Liver (tissue), 9 donors: ENCODE data around the gene FLII. TPM values are rescaled to one million over a fixed set of nuclear protein-coding genes. Genes with fewer than 3 reads are reported as not detected.

Source experiments
- DNase-seq: peaks from one replicate; pipeline ENCODE4 v3.0.0-alpha.2; 2017; ENCODE audit warnings: low spot score
- H3K27ac ChIP-seq, 2 donors: one replicate each; pipeline ENCODE4 v1.7.0; 2013; ENCODE audit warnings: inconsistent platforms in 2 of 2, low read length in 2 of 2, control low read depth in 1 of 2, low read depth in 1 of 2, mild to moderate bottlenecking in 1 of 2
- H3K27me3 ChIP-seq, 4 donors: one replicate each; pipeline versions ENCODE4 v1.6.1 to v1.7.0; 2013; ENCODE audit warnings: low read length in 3 of 4, inconsistent platforms in 1 of 4, mild to moderate bottlenecking in 1 of 4, moderate library complexity in 1 of 4; ENCODE audit not compliant: control insufficient read depth in 4 of 4, insufficient read depth in 4 of 4
- H3K36me3 ChIP-seq, 4 donors: one replicate each; pipeline versions ENCODE4 v1.6.1 to v1.7.0; 2013; ENCODE audit warnings: low read length in 3 of 4, mild to moderate bottlenecking in 3 of 4, low read depth in 1 of 4, moderate library complexity in 1 of 4; ENCODE audit not compliant: control insufficient read depth in 4 of 4, insufficient read depth in 3 of 4
- H3K4me1 ChIP-seq, 4 donors: one replicate each; pipeline versions ENCODE4 v1.6.1 to v1.7.0; 2013; ENCODE audit warnings: low read length in 3 of 4, mild to moderate bottlenecking in 3 of 4, moderate library complexity in 1 of 4; ENCODE audit not compliant: control insufficient read depth in 4 of 4, insufficient read depth in 4 of 4
- H3K4me3 ChIP-seq, 3 donors: one replicate each; pipeline versions ENCODE4 v1.6.1 to v1.7.0; 2013; ENCODE audit warnings: low read length in 3 of 3, control low read depth in 1 of 3, low read depth in 1 of 3, mild to moderate bottlenecking in 1 of 3
- H3K9ac ChIP-seq, 2 donors: one replicate each; pipeline ENCODE4 v1.7.0; 2013; ENCODE audit warnings: low read length in 2 of 2, mild to moderate bottlenecking in 2 of 2, moderate library complexity in 2 of 2, control low read depth in 1 of 2, low read depth in 1 of 2
- H3K9me3 ChIP-seq, 4 donors: one replicate each; pipeline versions ENCODE4 v1.6.1 to v1.7.0; 2013; ENCODE audit warnings: low read length in 3 of 4; ENCODE audit not compliant: control insufficient read depth in 4 of 4
- ATF3 ChIP-seq: IDR thresholded peaks from 2 replicates; pipeline ENCODE4 v1.6.1; 2016; ENCODE audit warnings: antibody characterized with exemption
- CTCF ChIP-seq: fragments of 150-350 bp; IDR thresholded peaks from 2 replicates; pipeline ENCODE4 v1.5.1; 2017; ENCODE audit warnings: improper control_type of control experiment, low read depth, low read length; ENCODE audit not compliant: missing input control
- EGR1 ChIP-seq, 2 donors: IDR thresholded peaks; 2 replicates each; pipeline ENCODE4 v1.6.1; 2016 to 2018; ENCODE audit warnings: antibody characterized with exemption in 2 of 2, low read depth in 2 of 2
- FOXA1 ChIP-seq: IDR thresholded peaks from 2 replicates; pipeline ENCODE4 v1.6.1; 2016; ENCODE audit warnings: antibody characterized with exemption
- FOXA2 ChIP-seq: IDR thresholded peaks from 2 replicates; pipeline ENCODE4 v1.6.1; 2016; ENCODE audit warnings: antibody characterized with exemption
- GABPA ChIP-seq, 2 donors: IDR thresholded peaks in 1 of 2; conservative IDR thresholded peaks in 1 of 2; 2 replicates each; pipeline ENCODE4 v1.6.1; 2016; ENCODE audit warnings: antibody characterized with exemption in 2 of 2, mild to moderate bottlenecking in 1 of 2, moderate library complexity in 1 of 2
- HNF4A ChIP-seq, 2 donors: conservative IDR thresholded peaks; 2 replicates each; pipeline ENCODE4 v1.6.1; 2016; ENCODE audit warnings: antibody characterized with exemption in 2 of 2, mild to moderate bottlenecking in 2 of 2
- HNF4G ChIP-seq: IDR thresholded peaks from 2 replicates; pipeline ENCODE4 v1.6.1; 2016; ENCODE audit warnings: antibody characterized with exemption
- JUND ChIP-seq, 2 donors: IDR thresholded peaks; 2 replicates each; pipeline ENCODE4 v1.6.1; 2016; ENCODE audit warnings: antibody characterized with exemption in 2 of 2
- NR2F2 ChIP-seq: IDR thresholded peaks from 2 replicates; pipeline ENCODE4 v1.6.1; 2016; ENCODE audit warnings: antibody characterized with exemption
- RAD21 ChIP-seq, 2 donors: IDR thresholded peaks; 2 replicates each; pipeline ENCODE4 v1.6.1; 2016; ENCODE audit warnings: antibody characterized with exemption in 2 of 2, mild to moderate bottlenecking in 2 of 2
- RXRA ChIP-seq, 2 donors: IDR thresholded peaks; 2 replicates each; pipeline ENCODE4 v1.6.1; 2017 to 2018; ENCODE audit warnings: antibody characterized with exemption in 2 of 2, mild to moderate bottlenecking in 1 of 2
- SP1 ChIP-seq: IDR thresholded peaks from 2 replicates; pipeline ENCODE4 v1.6.1; 2018; ENCODE audit warnings: antibody characterized with exemption, mild to moderate bottlenecking
- TAF1 ChIP-seq: conservative IDR thresholded peaks from 2 replicates; pipeline ENCODE4 v1.6.1; 2016; ENCODE audit warnings: antibody characterized with exemption, mild to moderate bottlenecking
- YY1 ChIP-seq: IDR thresholded peaks from 2 replicates; pipeline ENCODE4 v1.6.1; 2016; ENCODE audit warnings: antibody characterized with exemption, mild to moderate bottlenecking
- ZBTB33 ChIP-seq: IDR thresholded peaks from 2 replicates; pipeline ENCODE4 v1.6.1; 2016; ENCODE audit warnings: antibody characterized with exemption
- WGBS: extraction: QIAGEN DNeasy Blood & Tissue Kit; methylation state at CpG from one replicate; pipeline ENCODE4 v1.1.7; 2013; 5-methylcytosine and 5-hydroxymethylcytosine counted together
- polyA plus RNA-seq, 2 donors: library from polyadenylated mRNA; stranded (reverse) in 1 of 2; unstranded in 1 of 2; fragments of 200-250 nt in 1 of 2; fragments of >200 nt in 1 of 2; fragmentation: Nextera tagmentation in 1 of 2; extraction: Ambion mirVana in 1 of 2; gene quantifications; one replicate each; pipeline versions ENCODE4 v1.2.1 to v1.2.3, GENCODE V29; 2013 to 2015
- total RNA-seq, 2 donors: library from RNA; depleted of rRNA; stranded (reverse); fragments of >200 nt; gene quantifications; one replicate each; pipeline ENCODE4 v1.2.3, GENCODE V29; 2014
- TF ChIP-seq, protein P1 (sequence below): IDR thresholded peaks from 2 replicates; pipeline ENCODE4 v1.6.1; 2016; ENCODE audit warnings: antibody characterized with exemption
- TF ChIP-seq, protein P2 (sequence below): IDR thresholded peaks from 2 replicates; pipeline ENCODE4 v1.6.1; 2016; ENCODE audit warnings: antibody characterized with exemption, mild to moderate bottlenecking
- donor health status: healthy.
- donor health status: healthy.
- donor health status: healthy.
- donor health status: healthy.
- donor health status: healthy.

The FLII gene
- total and polyA plus RNA-seq, 4 donors = 49.3 to 90.9 (median 76.3) TPM

DNA sequence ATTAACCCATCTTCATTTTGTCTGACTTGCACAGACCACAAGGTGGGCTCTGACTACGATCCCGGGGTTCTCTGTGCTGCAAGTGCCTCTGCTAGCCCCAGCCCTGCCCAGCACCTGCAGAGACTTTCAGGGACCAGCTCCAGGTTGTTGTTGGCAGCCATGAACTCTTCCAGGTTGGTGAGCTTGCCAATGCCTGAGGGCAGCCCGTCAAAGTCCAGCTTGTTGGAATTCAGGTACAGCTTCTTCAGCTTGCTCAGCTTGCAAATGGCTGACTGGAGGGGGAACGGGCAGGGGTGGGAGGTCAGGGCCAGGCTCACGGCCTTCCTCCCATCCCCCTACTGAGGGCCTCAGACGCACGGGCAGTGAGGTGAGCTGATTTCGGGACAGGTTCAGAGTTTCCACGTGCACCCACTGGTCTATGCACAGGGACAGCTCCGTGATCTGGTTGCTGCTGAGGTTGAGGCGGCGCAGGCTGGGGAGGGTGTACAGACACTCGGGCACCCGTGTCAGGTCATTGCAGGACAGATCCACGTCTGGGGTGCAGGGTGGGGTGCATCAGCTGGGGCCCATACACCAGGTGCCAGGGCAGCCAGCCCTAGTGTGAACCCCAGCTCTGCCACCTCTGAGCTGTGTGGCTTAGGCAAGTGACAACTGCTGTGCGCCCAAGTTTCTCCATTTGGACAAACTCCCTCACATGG, 5.2 kb downstream of the FLII start (continued):
- TF ChIP-seq, protein P1, sequence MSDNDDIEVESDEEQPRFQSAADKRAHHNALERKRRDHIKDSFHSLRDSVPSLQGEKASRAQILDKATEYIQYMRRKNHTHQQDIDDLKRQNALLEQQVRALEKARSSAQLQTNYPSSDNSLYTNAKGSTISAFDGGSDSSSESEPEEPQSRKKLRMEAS = no peak

- no peaks in the 10 kb centered on the region for H3K9me3 ChIP-seq
- H3K9ac ChIP-seq = no peak overlapping the region
- H3K27me3 ChIP-seq = no peaks in the 10 kb centered on the region
- WGBS = 93% methylated on average over 5 of the region's 5 CpGs
- DNase-seq = no peak
- peaks cover 2 to 15% (median 5%) of the 10 kb centered on the region in 4 donors for H3K4me1 ChIP-seq
- TF ChIP-seq TAF1 (no peak), HNF4G (no peak), SP1 (no peak), ZBTB33 (no peak), CTCF (no peak), EGR1 (IDR thresholded peaks at IDR 0.05; ENCODE audit: low read depth in 2 of 2) (no peak), NR2F2 (no peak), ATF3 (no peak), JUND (IDR thresholded peaks at IDR 0.05) (no peak), FOXA2 (no peak), HNF4A (conservative IDR thresholded peaks at IDR 0.05) (no peak), YY1 (no peak), GABPA (IDR thresholded peaks at IDR 0.05 in 1 of 2, conservative IDR thresholded peaks at IDR 0.05 in 1 of 2) (no peak), FOXA1 (no peak), RAD21 (IDR thresholded peaks at IDR 0.05) (no peak), RXRA (IDR thresholded peaks at IDR 0.05) (no peak)
- TF ChIP-seq, protein P2, sequence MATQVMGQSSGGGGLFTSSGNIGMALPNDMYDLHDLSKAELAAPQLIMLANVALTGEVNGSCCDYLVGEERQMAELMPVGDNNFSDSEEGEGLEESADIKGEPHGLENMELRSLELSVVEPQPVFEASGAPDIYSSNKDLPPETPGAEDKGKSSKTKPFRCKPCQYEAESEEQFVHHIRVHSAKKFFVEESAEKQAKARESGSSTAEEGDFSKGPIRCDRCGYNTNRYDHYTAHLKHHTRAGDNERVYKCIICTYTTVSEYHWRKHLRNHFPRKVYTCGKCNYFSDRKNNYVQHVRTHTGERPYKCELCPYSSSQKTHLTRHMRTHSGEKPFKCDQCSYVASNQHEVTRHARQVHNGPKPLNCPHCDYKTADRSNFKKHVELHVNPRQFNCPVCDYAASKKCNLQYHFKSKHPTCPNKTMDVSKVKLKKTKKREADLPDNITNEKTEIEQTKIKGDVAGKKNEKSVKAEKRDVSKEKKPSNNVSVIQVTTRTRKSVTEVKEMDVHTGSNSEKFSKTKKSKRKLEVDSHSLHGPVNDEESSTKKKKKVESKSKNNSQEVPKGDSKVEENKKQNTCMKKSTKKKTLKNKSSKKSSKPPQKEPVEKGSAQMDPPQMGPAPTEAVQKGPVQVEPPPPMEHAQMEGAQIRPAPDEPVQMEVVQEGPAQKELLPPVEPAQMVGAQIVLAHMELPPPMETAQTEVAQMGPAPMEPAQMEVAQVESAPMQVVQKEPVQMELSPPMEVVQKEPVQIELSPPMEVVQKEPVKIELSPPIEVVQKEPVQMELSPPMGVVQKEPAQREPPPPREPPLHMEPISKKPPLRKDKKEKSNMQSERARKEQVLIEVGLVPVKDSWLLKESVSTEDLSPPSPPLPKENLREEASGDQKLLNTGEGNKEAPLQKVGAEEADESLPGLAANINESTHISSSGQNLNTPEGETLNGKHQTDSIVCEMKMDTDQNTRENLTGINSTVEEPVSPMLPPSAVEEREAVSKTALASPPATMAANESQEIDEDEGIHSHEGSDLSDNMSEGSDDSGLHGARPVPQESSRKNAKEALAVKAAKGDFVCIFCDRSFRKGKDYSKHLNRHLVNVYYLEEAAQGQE = no peak
- TF ChIP-seq, protein P1 = no peak
- no peak overlapping the region for H3K27ac ChIP-seq
- H3K4me3 ChIP-seq = no peak overlapping the region
- peaks cover 20 to 50% (median 42%) of the 10 kb centered on the region in 4 donors for H3K36me3 ChIP-seq
Measured at GRCh38 chr17:18252160-18252559, 6.4 kb downstream of the FLII start.
